T-helper 22 cell (primary cell): Measurements from ENCODE around the gene SMIM11.
"Not testable (repeated sequence)": the region's sequence is repeated elsewhere in the genome, so short reads cannot be mapped to it uniquely, and the experiment has no call there.

Experiments used
- DNase-seq: peaks from one replicate; pipeline ENCODE4 v3.0.0-alpha.2; 2020; ENCODE audit warnings: low read depth

The SMIM11 gene

GRCh38 chr21:34355570-34355969 is 19.7 kb upstream of the SMIM11 start:
- DNase-seq = no peak

DNA sequence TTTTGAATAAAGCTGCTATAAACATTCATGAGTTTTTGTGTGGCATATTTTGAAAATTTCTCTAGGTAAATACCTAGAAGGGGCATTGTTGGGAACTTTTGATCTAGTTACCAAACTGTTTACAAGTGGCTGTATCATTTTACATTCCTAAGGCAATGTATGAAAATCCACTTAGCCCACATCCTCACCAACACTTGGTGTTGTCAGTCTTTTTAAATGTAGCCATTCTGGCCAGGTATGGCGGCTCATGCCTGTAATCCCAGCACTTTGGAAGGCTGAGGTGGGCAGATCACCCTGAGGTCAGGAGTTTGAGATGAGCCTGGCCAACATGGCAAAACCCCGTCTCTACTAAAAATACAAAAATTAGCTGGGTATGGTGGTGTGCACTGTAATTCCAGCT is 17.4 kb upstream of the SMIM11 start:
- no peak for DNase-seq

DNA sequence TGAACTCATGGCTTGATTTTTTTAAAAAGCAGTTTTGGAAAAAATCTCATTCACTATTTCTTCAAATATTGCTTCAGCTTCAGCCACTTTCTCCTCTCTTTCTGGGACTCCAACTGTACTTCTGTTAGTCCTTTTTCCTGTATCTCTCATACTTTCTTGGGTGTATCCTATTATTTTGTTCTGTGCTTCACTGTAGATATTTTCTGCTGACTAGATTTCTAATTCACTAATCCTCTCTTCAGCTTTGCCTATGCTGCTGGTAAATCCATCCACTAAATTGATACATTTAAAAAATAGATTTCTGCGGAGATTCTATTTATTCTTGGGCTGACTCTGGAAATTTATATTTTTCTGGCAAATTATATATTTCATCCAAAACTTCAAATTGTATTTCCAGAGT is 16.4 kb upstream of the SMIM11 start:
- DNase-seq = no peak

- no peak for DNase-seq
Measured at GRCh38 chr21:34360488-34361241, 14.6 kb upstream of the SMIM11 start.

DNA sequence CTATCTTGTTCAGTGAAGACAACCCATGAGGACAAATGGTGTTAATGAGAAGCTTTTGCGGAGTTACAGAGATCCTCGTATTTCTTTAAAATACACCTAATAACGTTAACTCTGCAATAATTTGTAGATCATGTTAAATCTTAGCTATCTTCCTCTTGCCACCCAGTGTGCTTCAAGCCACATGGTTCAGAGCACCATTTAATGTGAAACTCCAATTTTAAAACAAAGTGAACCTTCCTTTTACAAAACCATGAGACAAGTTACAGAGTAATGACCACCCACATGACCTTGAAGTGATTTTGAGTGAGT is 13.2 kb upstream of the SMIM11 start:
- DNase-seq = no peak

DNA sequence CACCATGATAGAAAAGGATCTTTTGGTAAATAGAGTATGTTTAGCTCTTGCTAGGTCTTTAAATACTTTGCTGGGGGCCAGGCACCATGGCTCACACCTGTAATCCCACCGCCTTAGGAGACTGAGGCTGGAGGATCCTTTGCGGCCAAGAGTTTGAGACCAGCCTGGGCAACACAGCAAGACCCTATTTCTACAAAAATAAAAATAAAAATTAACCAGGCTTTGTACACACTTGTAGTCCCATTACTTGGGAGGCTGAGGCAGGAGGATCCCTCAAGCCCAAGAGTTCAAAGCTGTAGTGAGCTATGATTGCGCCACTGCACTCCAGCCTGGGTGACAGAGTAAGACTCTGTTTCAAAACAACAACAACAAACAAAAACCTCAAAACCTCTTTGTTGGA is 12.6 kb upstream of the SMIM11 start:
- no peak for DNase-seq

- no peak for DNase-seq
Measured at GRCh38 chr21:34363733-34364132, 11.6 kb upstream of the SMIM11 start, which contains the start of gene KCNE2. Gene KCNE2 (plus strand): TSS chr21:34364006. CDS start chr21:34370479, 6,473 bp downstream.

DNA sequence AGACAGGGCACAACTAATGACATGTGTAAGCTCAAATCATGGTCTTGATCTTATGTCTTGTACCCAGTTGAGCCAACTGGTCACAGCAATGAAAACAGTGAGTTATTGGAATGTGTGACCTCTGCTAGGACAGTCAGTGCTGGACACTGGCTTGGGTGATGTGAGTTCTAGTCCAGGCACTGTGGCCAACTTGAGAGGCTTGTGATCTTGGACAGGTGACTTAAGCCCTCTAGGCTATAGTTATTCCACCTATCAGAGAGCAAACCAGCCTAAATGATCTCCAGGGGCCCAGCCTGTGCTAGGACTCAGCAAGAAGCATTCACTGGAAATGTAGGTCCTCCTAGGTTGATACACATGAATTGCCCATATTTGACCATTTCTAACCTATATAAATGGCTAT is 10.4 kb upstream of the SMIM11 start:
- no peak for DNase-seq

DNA sequence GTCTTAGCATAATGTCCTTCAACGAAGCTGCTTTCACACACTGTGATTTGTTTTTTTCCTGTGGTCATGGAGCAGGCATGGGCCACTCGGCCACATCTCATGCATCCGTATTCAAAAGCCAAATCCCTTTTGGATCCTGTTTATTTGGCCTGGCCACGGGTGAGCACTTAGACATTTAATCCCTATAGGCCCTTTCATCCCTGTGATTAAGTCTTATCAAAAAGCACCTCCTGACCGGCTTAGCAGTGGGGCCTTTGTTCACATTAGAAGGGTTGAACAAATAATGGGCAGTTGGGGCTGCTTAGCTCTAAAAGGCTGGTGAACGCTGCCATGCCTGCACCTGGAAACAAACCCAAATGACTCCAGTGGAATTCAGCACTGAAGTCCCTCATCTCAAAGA is 9.5 kb upstream of the SMIM11 start:
- DNase-seq = no peak

DNA sequence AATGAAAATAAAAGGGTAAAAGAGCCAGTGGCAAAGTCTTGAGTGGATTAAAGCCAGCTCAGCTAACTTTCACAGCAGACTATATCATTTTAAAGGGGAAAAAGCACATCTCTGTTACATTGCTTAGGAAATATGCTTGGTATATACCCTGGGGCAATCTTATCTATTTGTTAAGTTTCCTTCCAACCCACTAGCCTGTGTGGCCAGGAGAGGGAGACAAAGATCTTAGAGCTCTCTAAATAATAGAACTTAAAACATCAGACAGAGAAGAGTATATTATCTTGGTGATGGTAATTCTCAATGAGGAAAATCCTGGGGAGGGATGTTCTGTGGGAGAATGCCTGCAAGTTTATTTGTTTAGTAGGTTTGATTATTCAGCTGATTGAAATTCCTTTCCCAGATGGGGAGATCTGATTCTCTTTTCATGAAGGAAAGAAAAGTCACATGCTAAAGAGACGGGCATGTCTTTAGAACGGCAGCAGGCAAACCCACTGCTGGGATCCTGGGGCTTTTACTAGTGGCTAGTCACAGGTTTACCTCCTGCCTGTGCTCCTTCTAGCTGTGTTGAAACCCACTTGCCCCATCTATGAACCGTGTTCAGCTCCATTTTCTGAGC is 7.9 kb upstream of the SMIM11 start:
- DNase-seq = no peak

GRCh38 chr21:34369741-34370140 is 5.6 kb upstream of the SMIM11 start:
- DNase-seq = no peak

- DNase-seq = no peak
Measured at GRCh38 chr21:34372321-34372720, 3.0 kb upstream of the SMIM11 start.

GRCh38 chr21:34374462-34374861 is 845 bp upstream of the SMIM11 start:
- not testable (repeated sequence) for DNase-seq

GRCh38 chr21:34375619-34375972 is 289 bp downstream of the SMIM11 start:
- not testable (repeated sequence) for DNase-seq

DNA sequence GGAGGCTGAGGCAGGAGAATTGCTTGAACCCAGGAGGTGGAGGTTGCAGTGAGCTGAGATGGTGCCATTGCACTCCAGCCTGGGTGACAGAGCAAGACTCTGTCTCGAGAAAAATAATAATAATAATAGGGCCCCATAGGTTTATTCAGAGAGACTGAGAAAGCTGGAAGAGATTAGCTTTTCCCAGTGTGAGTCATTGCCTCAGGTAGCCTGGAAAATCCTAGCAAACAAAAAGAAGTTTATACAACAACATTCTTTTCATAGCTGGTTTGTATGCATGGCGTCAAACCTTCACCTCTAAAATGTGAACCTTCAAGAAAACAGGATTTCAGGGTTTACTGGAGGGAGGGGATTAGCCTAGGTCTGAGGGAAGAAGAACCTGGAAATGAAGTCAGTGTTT is 7.8 kb downstream of the SMIM11 start:
- DNase-seq = not testable (repeated sequence)

DNA sequence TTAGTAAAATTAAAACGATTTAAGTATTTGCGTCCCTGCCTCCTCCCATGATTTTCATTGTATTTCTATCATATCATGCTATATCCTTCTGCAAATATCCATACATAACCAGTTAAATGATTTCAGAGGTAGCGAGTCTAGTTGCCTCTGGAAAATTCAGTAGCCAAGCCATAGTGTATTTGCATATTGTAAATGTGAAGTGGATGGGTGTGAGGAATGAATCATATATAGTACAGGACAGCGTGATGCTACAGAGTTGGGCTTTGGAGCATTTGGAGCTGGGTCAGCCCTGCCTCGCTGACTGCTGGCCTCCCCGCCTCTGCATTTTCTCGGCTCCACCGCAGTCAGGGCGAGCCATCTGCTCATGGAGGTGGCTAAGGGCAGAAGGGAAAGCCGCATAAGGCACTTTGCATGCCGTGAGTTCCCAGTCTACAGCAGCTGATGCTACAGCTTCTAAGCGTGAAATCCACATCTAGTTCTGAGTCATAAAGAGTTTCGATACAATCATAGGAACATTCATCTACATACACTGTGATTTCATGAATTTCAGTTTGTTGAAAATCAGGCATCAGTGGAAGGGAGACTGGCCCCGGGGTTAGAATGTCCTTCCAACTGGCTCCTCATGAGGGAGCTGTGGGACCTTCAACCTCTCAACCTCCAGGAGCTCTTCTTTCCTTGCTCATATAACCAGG is 8.6 kb downstream of the SMIM11 start:
- not testable (repeated sequence) for DNase-seq

DNA sequence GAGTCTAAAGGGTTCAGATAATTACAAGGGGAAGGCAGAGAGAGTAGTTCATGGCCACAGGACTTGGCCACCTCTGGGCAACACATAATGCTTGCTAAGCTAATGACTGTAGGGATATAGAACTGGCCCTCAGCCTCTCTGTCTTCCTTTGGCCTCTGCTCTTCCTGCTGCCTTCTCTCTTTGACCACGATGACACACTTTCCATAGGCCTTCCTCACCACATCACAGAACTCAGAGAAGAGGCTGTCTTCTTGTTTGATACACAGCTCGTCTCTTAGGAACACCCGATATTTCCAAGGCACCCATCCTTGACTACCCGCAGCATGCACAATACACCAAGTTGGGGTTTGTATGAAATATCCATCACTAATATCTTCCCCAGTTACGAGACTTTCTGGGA is 25.2 kb downstream of the SMIM11 start:
- not testable (repeated sequence) for DNase-seq

- not testable (repeated sequence) for DNase-seq
Measured at GRCh38 chr21:34404742-34405141, 29.4 kb downstream of the SMIM11 start.

DNA sequence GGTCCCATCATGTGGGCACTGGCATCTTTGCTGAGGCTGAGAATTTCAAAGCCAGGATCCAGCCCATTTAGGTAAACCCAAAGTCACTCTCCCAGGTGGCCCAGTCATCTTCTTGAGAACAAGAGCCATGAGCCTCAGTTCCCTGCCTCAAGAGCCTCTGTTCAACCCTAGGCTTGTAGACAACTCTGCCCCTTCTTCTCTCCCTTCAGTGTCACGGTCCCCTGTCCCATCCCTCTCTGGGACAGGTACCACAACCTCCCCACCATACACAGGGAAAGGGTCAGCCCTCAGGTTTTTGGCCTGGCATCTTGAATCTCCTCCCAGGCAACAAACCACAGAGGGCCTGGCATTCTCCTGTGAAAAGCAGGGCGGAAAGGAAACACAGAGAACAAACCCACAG is 30.4 kb downstream of the SMIM11 start:
- DNase-seq = not testable (repeated sequence)

DNA sequence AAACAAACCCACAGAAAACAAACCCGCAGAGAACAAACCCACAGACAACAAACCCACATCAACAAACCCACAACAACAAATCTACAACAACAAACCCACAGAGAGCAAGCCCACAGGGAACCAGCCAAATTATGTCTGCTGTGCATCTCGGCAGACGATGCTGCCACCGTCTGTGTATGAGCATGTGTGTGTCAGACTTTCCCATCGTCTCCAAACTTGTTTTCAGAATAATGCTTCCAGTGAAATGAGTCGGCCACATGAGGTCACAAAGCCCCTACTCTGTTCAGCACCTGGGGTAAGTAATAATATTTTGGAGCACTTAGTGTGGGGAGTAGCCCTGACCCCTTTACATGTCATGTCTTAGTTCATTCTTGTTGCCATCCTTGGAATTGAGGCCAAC is 30.8 kb downstream of the SMIM11 start:
- not testable (repeated sequence) for DNase-seq

GRCh38 chr21:34406676-34407075 is 31.4 kb downstream of the SMIM11 start:
- DNase-seq = not testable (repeated sequence)

DNA sequence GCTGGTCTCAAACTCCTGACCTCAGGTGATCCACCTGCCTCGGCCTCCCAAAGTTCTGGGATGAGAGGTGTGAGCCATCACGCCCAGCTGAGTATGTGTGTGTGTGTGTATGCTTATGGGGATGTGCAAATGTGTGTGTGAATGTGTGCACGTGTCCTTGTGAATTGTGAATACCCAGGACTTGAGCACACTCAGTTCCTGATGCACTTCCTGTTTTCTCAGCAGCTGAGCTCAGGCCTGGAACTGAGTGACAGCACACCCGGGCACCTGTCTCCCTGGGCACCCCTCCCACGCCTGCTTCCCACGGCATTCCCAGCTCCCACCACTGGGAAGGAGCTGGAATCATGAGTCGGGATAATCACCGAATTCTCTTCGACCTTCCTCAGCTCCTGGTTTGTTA is 32.0 kb downstream of the SMIM11 start:
- DNase-seq = not testable (repeated sequence)

DNA sequence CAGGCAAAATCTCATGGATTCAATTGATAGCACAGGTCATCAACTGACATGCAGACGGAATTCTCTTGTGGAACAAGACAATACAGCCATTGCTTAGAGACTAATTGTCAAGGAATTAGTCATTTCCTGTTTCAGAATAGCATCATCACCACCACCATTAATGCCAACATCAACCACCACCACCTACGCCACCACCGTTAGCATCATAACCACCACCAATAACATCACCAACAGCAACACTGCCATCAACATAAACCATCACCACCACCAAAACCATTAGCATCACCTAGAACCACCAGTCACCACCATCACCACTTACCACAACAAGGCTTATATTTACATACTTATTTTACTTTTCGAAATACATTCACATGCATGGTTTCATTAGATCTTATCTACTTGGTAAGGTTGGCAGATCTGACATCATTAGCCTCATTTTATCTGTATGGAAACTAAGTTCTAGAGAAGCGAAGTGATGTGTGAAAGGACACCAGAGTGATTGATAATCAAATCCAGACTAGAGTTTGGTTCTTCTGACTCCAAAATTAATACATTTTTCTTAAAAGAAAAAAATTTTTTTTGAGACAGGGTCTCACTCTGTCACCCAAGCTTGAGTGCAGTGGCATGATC is 42.3 kb downstream of the SMIM11 start:
- DNase-seq = not testable (repeated sequence)
